Activated CD8-positive, alpha-beta memory T cell treated with anti-CD3 and anti-CD28 coated beads for 36 hours (primary cell): ENCODE data around the gene RGMA. TPM values are rescaled to one million over a fixed set of nuclear protein-coding genes. Genes with fewer than 3 reads are reported as not detected.

ENCODE experiments used
- CTCF ChIA-PET: fragments of 350-600 bp; sonication (Branson Sonifier 250); formaldehyde crosslinking; loops from one replicate; lab custom pipeline; 2021; ENCODE audit warnings: antibody characterized with exemption; lab: Charles Lee
- POLR2A ChIA-PET: fragments of 350-600 bp; sonication (Branson Sonifier 250); formaldehyde crosslinking; loops from one replicate; lab custom pipeline; 2021; ENCODE audit warnings: antibody characterized with exemption; lab: Charles Lee
- total RNA-seq, 2 experiments: library from RNA; stranded (reverse); gene quantifications; one replicate each; pipeline ENCODE4 v1.2.3, GENCODE V29; 2021

RGMA gene
- total RNA-seq, 2 experiments from 2014 or later = not detected

GRCh38 chr15:93029836-93030429 lies 59.1 kb downstream of the RGMA start:
- CTCF ChIA-PET = interaction anchor here (0.6 to 2.8 kb wide), 14 partner anchors 8 to 1090 kb away, joined by 3 to 13 read pairs (median 3); no protein-coding TSS in a partner anchor
- POLR2A ChIA-PET = no interaction called here

GRCh38 chr15:93029214-93029835 lies 59.7 kb downstream of the RGMA start:
- POLR2A ChIA-PET = interaction anchor here (1.0 kb wide), 1 partner anchor 9 kb away, joined by 3 read pairs; no protein-coding TSS in a partner anchor
- CTCF ChIA-PET = interaction anchor here (1.2 to 2.8 kb wide), 5 partner anchors 9 to 1090 kb away, joined by 3 to 13 read pairs (median 3); no protein-coding TSS in a partner anchor

- ChIA-PET CTCF (interaction anchor here (1.0 to 1.4 kb wide), 3 partner anchors 111 to 1091 kb away, joined by 3 to 6 read pairs (median 4); no protein-coding TSS in a partner anchor), POLR2A (interaction anchor here (1.0 kb wide), 1 partner anchor 8 kb away, joined by 3 read pairs; no protein-coding TSS in a partner anchor)
These were observed 60.3 kb downstream of the RGMA start for GRCh38 chr15:93028632-93029213.

GRCh38 chr15:93028111-93028631 lies 60.8 kb downstream of the RGMA start:
- CTCF ChIA-PET = interaction anchor here (1.0 to 1.4 kb wide), 2 partner anchors 231 to 1092 kb away, joined by 4 to 6 read pairs; no protein-coding TSS in a partner anchor
- POLR2A ChIA-PET = no interaction called here

GRCh38 chr15:93027413-93027812 lies 61.6 kb downstream of the RGMA start:
- ChIA-PET POLR2A (no interaction called here), CTCF (interaction anchor here (1.0 kb wide), 1 partner anchor 1093 kb away, joined by 4 read pairs; no protein-coding TSS in a partner anchor)

GRCh38 chr15:93026380-93026817 lies 62.6 kb downstream of the RGMA start:
- ChIA-PET POLR2A (no interaction called here), CTCF (interaction anchor here (0.8 kb wide), 1 partner anchor 9 kb away, joined by 3 read pairs; no protein-coding TSS in a partner anchor)

GRCh38 chr15:93025625-93025982 lies 63.4 kb downstream of the RGMA start:
- CTCF ChIA-PET = interaction anchor here (0.6 to 0.8 kb wide), 2 partner anchors 10 to 23 kb away, joined by 3 read pairs; no protein-coding TSS in a partner anchor
- POLR2A ChIA-PET = no interaction called here

GRCh38 chr15:93024716-93025624 lies 64.0 kb downstream of the RGMA start:
- POLR2A ChIA-PET = no interaction called here
- CTCF ChIA-PET = interaction anchor here (0.6 kb wide), 1 partner anchor 22 kb away, joined by 3 read pairs; no protein-coding TSS in a partner anchor

GRCh38 chr15:93024293-93024692 lies 64.7 kb downstream of the RGMA start:
- POLR2A ChIA-PET = no interaction called here
- CTCF ChIA-PET = no interaction called here

- POLR2A ChIA-PET = interaction anchor here (1.1 kb wide), 1 partner anchor 8 kb away, joined by 3 read pairs; no protein-coding TSS in a partner anchor
These were observed 67.8 kb downstream of the RGMA start for GRCh38 chr15:93020976-93021772.

GRCh38 chr15:93019971-93020370 lies 69.0 kb downstream of the RGMA start:
- ChIA-PET POLR2A (interaction anchor here (1.1 kb wide), 1 partner anchor 9 kb away, joined by 3 read pairs; no protein-coding TSS in a partner anchor), CTCF (interaction anchor here (1.2 kb wide), 2 partner anchors 10 to 55 kb away, joined by 3 read pairs; no protein-coding TSS in a partner anchor)

More at GRCh38 chr15:93020976-93021772, 67.8 kb downstream of the RGMA start:
- CTCF ChIA-PET = interaction anchor here (0.8 to 1.2 kb wide), 3 partner anchors 9 to 57 kb away, joined by 3 read pairs; no protein-coding TSS in a partner anchor

- CTCF ChIA-PET = interaction anchor here (0.9 kb wide), 1 partner anchor 223 kb away, joined by 3 read pairs; no protein-coding TSS in a partner anchor
- POLR2A ChIA-PET = no interaction called here
These were observed 69.9 kb downstream of the RGMA start for GRCh38 chr15:93019090-93019489.

- ChIA-PET POLR2A (no interaction called here), CTCF (interaction anchor here (0.9 kb wide), 1 partner anchor 223 kb away, joined by 3 read pairs; no protein-coding TSS in a partner anchor)
These were observed 70.4 kb downstream of the RGMA start for GRCh38 chr15:93018574-93018973.

- POLR2A ChIA-PET = no interaction called here
- CTCF ChIA-PET = no interaction called here
These were observed 71.5 kb downstream of the RGMA start for GRCh38 chr15:93017526-93017925.

GRCh38 chr15:93012786-93013185 lies 76.2 kb downstream of the RGMA start:
- POLR2A ChIA-PET = no interaction called here

GRCh38 chr15:93007994-93008393 lies 81.0 kb downstream of the RGMA start:
- ChIA-PET POLR2A (no interaction called here), CTCF (no interaction called here)

More at GRCh38 chr15:93012786-93013185, 76.2 kb downstream of the RGMA start:
- CTCF ChIA-PET = interaction anchor here (1.4 kb wide), 1 partner anchor 28 kb away, joined by 7 read pairs; no protein-coding TSS in a partner anchor

GRCh38 chr15:93005133-93005532 lies 83.9 kb downstream of the RGMA start:
- POLR2A ChIA-PET = no interaction called here

More at GRCh38 chr15:93005133-93005532, 83.9 kb downstream of the RGMA start:
- CTCF ChIA-PET = no interaction called here
